HG03097 (cell line): ENCODE data around the gene NUF2.
"Not testable (repeated sequence)": the region's sequence is repeated elsewhere in the genome, so short reads cannot be mapped to it uniquely, and the experiment has no call there.

ENCODE experiments used
- ATAC-seq: cut with Tn5 transposase; IDR thresholded peaks from one replicate; pipeline ENCODE4 v1.9.1; 2021; ENCODE audit not compliant: unreplicated experiment, low FRiP score

NUF2 gene

GRCh38 chr1:163321311-163322305 is at the start of gene NUF2:
Gene NUF2 (plus strand): TSS chr1:163321954. CDS start chr1:163326052, 4,098 bp downstream.
- peak; percentile 94 for ATAC-seq

- no peak for ATAC-seq
These were observed 47.9 kb upstream of the NUF2 start for GRCh38 chr1:163273766-163274441.

- ATAC-seq = no peak
These were observed 46.5 kb upstream of the NUF2 start for GRCh38 chr1:163275222-163275621.

GRCh38 chr1:163278602-163279001 is 43.2 kb upstream of the NUF2 start:
- ATAC-seq = no peak

- ATAC-seq = not testable (repeated sequence)
These were observed 36.9 kb upstream of the NUF2 start for GRCh38 chr1:163284867-163285266.

- no peak for ATAC-seq
These were observed 31.6 kb upstream of the NUF2 start for GRCh38 chr1:163290025-163290640.

- no peak for ATAC-seq
These were observed 30.3 kb upstream of the NUF2 start for GRCh38 chr1:163291461-163291860.

GRCh38 chr1:163292153-163292552 is 29.6 kb upstream of the NUF2 start:
- ATAC-seq = not testable (repeated sequence)

- ATAC-seq = not testable (repeated sequence)
These were observed 28.3 kb upstream of the NUF2 start for GRCh38 chr1:163293497-163293896.

GRCh38 chr1:163295949-163296348 is 25.8 kb upstream of the NUF2 start:
- no peak for ATAC-seq

- ATAC-seq = no peak
These were observed 25.1 kb upstream of the NUF2 start for GRCh38 chr1:163296504-163297263.

- ATAC-seq = no peak
These were observed 23.4 kb upstream of the NUF2 start for GRCh38 chr1:163298365-163298764.

GRCh38 chr1:163300568-163300967 is 21.2 kb upstream of the NUF2 start:
- ATAC-seq = no peak

GRCh38 chr1:163303561-163303960 is 18.2 kb upstream of the NUF2 start:
- no peak for ATAC-seq

- no peak for ATAC-seq
These were observed 16.3 kb upstream of the NUF2 start for GRCh38 chr1:163305441-163305840.

- no peak for ATAC-seq
These were observed 14.1 kb upstream of the NUF2 start for GRCh38 chr1:163307479-163308171.

- ATAC-seq = no peak
These were observed 12.9 kb upstream of the NUF2 start for GRCh38 chr1:163308811-163309210.

GRCh38 chr1:163315773-163316374 is 5.9 kb upstream of the NUF2 start:
- no peak for ATAC-seq

- ATAC-seq = no peak
These were observed 863 bp upstream of the NUF2 start for GRCh38 chr1:163320891-163321290.
